MM.1S (cell line): Measurements from ENCODE around the gene PPP1R37.

Experiments
- CTCF ChIP-seq: fragments of 300-600 bp; sonication (generic); IDR thresholded peaks from 2 replicates; pipeline ENCODE4 v1.5.1; 2016; ENCODE audit warnings: antibody characterized with exemption, low read length, mixed read lengths
- EZH2 ChIP-seq: fragments of 300-600 bp; sonication (generic); optimal IDR thresholded peaks from 2 replicates; pipeline ENCODE3; 2017; ENCODE audit warnings: low read depth, mild to moderate bottlenecking, antibody characterized with exemption, low read length, mixed read lengths

GRCh38 chr19:45125975-45126493 is 33.1 kb downstream of the PPP1R37 start:
- TF ChIP-seq CTCF (peak; percentile 91), EZH2 (no peak)
